GM12878 (cell line): ENCODE results near the gene SMIM35. TPM values are rescaled to one million over a fixed set of nuclear protein-coding genes. Genes with fewer than 3 reads are reported as not detected.

Experiments used
- BHLHE40 ChIP-seq, 2 experiments: fragments of 450-650 bp in 1 of 2; IDR thresholded peaks; 2 replicates each; pipeline ENCODE4 v1.6.1; 2011 to 2017; ENCODE audit warnings: low read depth in 2 of 2, borderline replicate concordance in 1 of 2, improper control_type of control experiment in 1 of 2, low read length in 1 of 2, mild to moderate bottlenecking in 1 of 2
- CBFB ChIP-seq: IDR thresholded peaks from 2 replicates; pipeline ENCODE4 v1.6.1; 2016; ENCODE audit warnings: antibody characterized with exemption, low read depth
- FOS ChIP-seq: IDR thresholded peaks from 3 replicates; pipeline ENCODE4 v1.6.1; 2011; ENCODE audit warnings: borderline replicate concordance; ENCODE audit not compliant: insufficient read length; ENCODE audit errors: extremely low read depth
- FOXK2 ChIP-seq: fragments of 450-650 bp; IDR thresholded peaks from 2 replicates; pipeline ENCODE4 v1.6.1; 2017; ENCODE audit warnings: mild to moderate bottlenecking, moderate library complexity
- HDAC2 ChIP-seq: fragments of 200-600 bp; sonication (generic); IDR thresholded peaks from 2 replicates; pipeline ENCODE4 v1.6.1; 2017
- KDM1A ChIP-seq: fragments of 200-600 bp; sonication (generic); IDR thresholded peaks from 2 replicates; pipeline ENCODE4 v1.6.1; 2016; ENCODE audit warnings: borderline replicate concordance
- NFIC ChIP-seq: IDR thresholded peaks from 2 replicates; pipeline ENCODE4 v1.6.1; 2012; ENCODE audit warnings: low read depth, mild to moderate bottlenecking, inconsistent platforms, low read length, moderate library complexity
- NR2C2 ChIP-seq: IDR thresholded peaks from 2 replicates; pipeline ENCODE4 v1.6.1; 2011; ENCODE audit warnings: borderline replicate concordance, low read depth; ENCODE audit not compliant: control insufficient read depth, insufficient read length
- POLR2AphosphoS5 ChIP-seq: IDR thresholded peaks from 2 replicates; pipeline ENCODE4 v1.6.1; 2011; ENCODE audit warnings: mild to moderate bottlenecking, low read length, inconsistent platforms
- STAT1 ChIP-seq: fragments of 450-650 bp; conservative IDR thresholded peaks from 2 replicates; pipeline ENCODE4 v1.6.1; 2014; ENCODE audit warnings: antibody characterized with exemption, mild to moderate bottlenecking
- SUZ12 ChIP-seq: fragments of 200-600 bp; sonication (generic); IDR thresholded peaks from one replicate; pipeline ENCODE4 v1.6.1; 2018; ENCODE audit warnings: antibody characterized with exemption, mild to moderate bottlenecking; ENCODE audit not compliant: unreplicated experiment
- ZNF217 ChIP-seq: fragments of 450-650 bp; IDR thresholded peaks from 2 replicates; pipeline ENCODE4 v1.6.1; 2017; ENCODE audit warnings: antibody characterized with exemption, mild to moderate bottlenecking
- ZNF622 ChIP-seq: fragments of 450-650 bp; IDR thresholded peaks from 2 replicates; pipeline ENCODE4 v1.6.1; 2017; ENCODE audit warnings: mild to moderate bottlenecking, inconsistent platforms
- polyA plus RNA-seq, 11 experiments: library from polyadenylated mRNA; depleted of rRNA in 4 of 11; unstranded in 6 of 11; stranded (reverse) in 5 of 11; fragments of >200 nt; fragmentation: Nextera tagmentation in 4 of 11; fragmentation: Illumina TruSeq in 1 of 11; extraction: Ambion mirVana in 4 of 11; extraction: Trizol in 1 of 11; gene quantifications; 1 replicate in 1 of 11; 2 replicates in 10 of 11; pipeline versions ENCODE4 v1.2.1 to v1.2.3, GENCODE V29; 2011 to 2016; ENCODE audit warnings: inconsistent platforms in 2 of 11, missing spikeins in 2 of 11, low read depth in 1 of 11
- total RNA-seq, 4 experiments: library from RNA; depleted of rRNA in 3 of 4; stranded (reverse); fragments of >200 nt in 3 of 4; fragmentation: Illumina TruSeq in 1 of 4; extraction: Trizol in 1 of 4; gene quantifications; 2 replicates each; pipeline versions ENCODE4 v1.2.1 to v1.2.3, GENCODE V29; 2013 to 2021
- TF ChIP-seq, protein P1 (sequence below): IDR thresholded peaks from 2 replicates; pipeline ENCODE4 v1.6.1; 2011; ENCODE audit warnings: mild to moderate bottlenecking, low read depth, low read length, moderate library complexity; ENCODE audit not compliant: insufficient replicate concordance
- TF ChIP-seq, protein P2 (sequence below): IDR thresholded peaks from 2 replicates; pipeline ENCODE4 v1.6.1; 2012; ENCODE audit warnings: low read depth, low read length, improper control_type of control experiment
- TF ChIP-seq, protein P3 (sequence below): fragments of 450-650 bp; IDR thresholded peaks from 2 replicates; pipeline ENCODE4 v1.6.1; 2017; ENCODE audit warnings: mild to moderate bottlenecking, moderate library complexity
- TF ChIP-seq, protein P4 (sequence below): fragments of 450-650 bp; IDR thresholded peaks from 2 replicates; pipeline ENCODE4 v1.6.1; 2014; ENCODE audit warnings: mild to moderate bottlenecking
- TF ChIP-seq, protein P5 (sequence below): fragments of 450-650 bp; formaldehyde crosslinking; IDR thresholded peaks from 2 replicates; pipeline ENCODE4 v1.4.0; 2020; ENCODE audit warnings: mild to moderate bottlenecking, moderate library complexity

SMIM35 gene
- total and polyA plus RNA-seq, 10 of the 15 experiments (the other 5 are each of a cell fraction or from before 2014, with no cell fraction given): 0.02 to 1.1 (median 0.05) TPM; not detected in 5

DNA sequence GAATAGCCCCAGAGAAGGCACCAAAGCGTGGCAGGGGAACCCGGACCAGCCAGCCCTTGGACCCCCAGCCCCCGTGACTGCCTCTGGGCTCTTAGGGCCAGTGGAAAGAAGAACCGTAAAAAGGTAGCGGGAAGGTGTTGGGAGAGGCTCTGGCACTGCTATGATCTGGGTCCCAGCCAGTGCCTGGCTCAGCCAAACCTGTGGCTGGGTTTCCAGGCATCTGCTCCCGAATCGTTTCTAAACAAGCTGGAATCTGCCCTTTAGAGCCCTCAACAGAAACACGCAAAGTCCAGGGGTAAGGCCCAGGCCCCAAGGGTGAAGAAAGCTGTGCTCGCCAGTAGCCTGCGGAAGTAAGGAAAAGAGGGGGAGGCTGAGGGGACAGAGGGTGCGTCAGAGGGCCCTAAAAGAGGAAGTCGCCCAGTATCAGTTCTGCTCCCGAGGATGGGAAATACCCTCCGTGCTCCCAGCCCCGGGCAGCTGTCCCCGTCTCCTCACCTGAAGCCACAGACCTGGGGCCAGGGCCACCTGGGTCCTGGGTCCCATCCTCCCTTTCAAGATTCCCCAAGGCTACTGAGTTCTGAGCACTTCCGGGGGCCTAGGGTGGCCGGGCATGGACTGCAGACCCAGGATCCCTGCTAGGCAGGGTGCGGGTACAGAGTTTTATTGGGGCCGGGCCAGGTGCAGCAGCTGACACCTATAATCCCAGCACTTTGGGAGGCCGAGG lies 75.9 kb downstream of the SMIM35 start (continued):
- TF ChIP-seq, protein P1, sequence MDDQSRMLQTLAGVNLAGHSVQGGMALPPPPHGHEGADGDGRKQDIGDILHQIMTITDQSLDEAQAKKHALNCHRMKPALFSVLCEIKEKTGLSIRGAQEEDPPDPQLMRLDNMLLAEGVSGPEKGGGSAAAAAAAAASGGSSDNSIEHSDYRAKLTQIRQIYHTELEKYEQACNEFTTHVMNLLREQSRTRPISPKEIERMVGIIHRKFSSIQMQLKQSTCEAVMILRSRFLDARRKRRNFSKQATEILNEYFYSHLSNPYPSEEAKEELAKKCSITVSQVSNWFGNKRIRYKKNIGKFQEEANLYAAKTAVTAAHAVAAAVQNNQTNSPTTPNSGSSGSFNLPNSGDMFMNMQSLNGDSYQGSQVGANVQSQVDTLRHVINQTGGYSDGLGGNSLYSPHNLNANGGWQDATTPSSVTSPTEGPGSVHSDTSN: peak; percentile 38
- TF ChIP-seq SUZ12: no peak
- TF ChIP-seq BHLHE40 (IDR thresholded peaks at IDR 0.05; ENCODE audit: borderline replicate concordance in 1 of 2, low read depth in 2 of 2, low read length in 1 of 2): peak; percentile 83 to 88
- TF ChIP-seq HDAC2: 0 out of 2 replicates have a peak, but pooled peaks have one; percentile 72
- TF ChIP-seq NFIC: peak; percentile 94
- TF ChIP-seq, protein P2, sequence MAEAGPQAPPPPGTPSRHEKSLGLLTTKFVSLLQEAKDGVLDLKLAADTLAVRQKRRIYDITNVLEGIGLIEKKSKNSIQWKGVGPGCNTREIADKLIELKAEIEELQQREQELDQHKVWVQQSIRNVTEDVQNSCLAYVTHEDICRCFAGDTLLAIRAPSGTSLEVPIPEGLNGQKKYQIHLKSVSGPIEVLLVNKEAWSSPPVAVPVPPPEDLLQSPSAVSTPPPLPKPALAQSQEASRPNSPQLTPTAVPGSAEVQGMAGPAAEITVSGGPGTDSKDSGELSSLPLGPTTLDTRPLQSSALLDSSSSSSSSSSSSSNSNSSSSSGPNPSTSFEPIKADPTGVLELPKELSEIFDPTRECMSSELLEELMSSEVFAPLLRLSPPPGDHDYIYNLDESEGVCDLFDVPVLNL: no peak
- TF ChIP-seq ZNF217: peak; percentile 98
- TF ChIP-seq CBFB: peak; percentile 88; the same call in 1 of the 2 replicates
- TF ChIP-seq NR2C2: no peak
- peak; percentile 44; the same call in 1 of the 2 replicates for TF ChIP-seq POLR2AphosphoS5
- no peak for TF ChIP-seq FOS
- 0 out of 2 replicates have a peak, but pooled peaks have one; percentile 17 for TF ChIP-seq STAT1
- TF ChIP-seq, protein P3, sequence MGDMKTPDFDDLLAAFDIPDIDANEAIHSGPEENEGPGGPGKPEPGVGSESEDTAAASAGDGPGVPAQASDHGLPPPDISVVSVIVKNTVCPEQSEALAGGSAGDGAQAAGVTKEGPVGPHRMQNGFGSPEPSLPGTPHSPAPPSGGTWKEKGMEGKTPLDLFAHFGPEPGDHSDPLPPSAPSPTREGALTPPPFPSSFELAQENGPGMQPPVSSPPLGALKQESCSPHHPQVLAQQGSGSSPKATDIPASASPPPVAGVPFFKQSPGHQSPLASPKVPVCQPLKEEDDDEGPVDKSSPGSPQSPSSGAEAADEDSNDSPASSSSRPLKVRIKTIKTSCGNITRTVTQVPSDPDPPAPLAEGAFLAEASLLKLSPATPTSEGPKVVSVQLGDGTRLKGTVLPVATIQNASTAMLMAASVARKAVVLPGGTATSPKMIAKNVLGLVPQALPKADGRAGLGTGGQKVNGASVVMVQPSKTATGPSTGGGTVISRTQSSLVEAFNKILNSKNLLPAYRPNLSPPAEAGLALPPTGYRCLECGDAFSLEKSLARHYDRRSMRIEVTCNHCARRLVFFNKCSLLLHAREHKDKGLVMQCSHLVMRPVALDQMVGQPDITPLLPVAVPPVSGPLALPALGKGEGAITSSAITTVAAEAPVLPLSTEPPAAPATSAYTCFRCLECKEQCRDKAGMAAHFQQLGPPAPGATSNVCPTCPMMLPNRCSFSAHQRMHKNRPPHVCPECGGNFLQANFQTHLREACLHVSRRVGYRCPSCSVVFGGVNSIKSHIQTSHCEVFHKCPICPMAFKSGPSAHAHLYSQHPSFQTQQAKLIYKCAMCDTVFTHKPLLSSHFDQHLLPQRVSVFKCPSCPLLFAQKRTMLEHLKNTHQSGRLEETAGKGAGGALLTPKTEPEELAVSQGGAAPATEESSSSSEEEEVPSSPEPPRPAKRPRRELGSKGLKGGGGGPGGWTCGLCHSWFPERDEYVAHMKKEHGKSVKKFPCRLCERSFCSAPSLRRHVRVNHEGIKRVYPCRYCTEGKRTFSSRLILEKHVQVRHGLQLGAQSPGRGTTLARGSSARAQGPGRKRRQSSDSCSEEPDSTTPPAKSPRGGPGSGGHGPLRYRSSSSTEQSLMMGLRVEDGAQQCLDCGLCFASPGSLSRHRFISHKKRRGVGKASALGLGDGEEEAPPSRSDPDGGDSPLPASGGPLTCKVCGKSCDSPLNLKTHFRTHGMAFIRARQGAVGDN: peak; percentile 79
- TF ChIP-seq KDM1A: 0 out of 2 replicates have a peak, but pooled peaks have one; percentile 30
- no peak for TF ChIP-seq ZNF622
- TF ChIP-seq, protein P4, sequence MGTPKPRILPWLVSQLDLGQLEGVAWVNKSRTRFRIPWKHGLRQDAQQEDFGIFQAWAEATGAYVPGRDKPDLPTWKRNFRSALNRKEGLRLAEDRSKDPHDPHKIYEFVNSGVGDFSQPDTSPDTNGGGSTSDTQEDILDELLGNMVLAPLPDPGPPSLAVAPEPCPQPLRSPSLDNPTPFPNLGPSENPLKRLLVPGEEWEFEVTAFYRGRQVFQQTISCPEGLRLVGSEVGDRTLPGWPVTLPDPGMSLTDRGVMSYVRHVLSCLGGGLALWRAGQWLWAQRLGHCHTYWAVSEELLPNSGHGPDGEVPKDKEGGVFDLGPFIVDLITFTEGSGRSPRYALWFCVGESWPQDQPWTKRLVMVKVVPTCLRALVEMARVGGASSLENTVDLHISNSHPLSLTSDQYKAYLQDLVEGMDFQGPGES: no peak
- no peak for TF ChIP-seq FOXK2
- TF ChIP-seq, protein P5, sequence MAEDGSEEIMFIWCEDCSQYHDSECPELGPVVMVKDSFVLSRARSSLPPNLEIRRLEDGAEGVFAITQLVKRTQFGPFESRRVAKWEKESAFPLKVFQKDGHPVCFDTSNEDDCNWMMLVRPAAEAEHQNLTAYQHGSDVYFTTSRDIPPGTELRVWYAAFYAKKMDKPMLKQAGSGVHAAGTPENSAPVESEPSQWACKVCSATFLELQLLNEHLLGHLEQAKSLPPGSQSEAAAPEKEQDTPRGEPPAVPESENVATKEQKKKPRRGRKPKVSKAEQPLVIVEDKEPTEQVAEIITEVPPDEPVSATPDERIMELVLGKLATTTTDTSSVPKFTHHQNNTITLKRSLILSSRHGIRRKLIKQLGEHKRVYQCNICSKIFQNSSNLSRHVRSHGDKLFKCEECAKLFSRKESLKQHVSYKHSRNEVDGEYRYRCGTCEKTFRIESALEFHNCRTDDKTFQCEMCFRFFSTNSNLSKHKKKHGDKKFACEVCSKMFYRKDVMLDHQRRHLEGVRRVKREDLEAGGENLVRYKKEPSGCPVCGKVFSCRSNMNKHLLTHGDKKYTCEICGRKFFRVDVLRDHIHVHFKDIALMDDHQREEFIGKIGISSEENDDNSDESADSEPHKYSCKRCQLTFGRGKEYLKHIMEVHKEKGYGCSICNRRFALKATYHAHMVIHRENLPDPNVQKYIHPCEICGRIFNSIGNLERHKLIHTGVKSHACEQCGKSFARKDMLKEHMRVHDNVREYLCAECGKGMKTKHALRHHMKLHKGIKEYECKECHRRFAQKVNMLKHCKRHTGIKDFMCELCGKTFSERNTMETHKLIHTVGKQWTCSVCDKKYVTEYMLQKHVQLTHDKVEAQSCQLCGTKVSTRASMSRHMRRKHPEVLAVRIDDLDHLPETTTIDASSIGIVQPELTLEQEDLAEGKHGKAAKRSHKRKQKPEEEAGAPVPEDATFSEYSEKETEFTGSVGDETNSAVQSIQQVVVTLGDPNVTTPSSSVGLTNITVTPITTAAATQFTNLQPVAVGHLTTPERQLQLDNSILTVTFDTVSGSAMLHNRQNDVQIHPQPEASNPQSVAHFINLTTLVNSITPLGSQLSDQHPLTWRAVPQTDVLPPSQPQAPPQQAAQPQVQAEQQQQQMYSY (CRISPR knock-in tag): no peak
